ENCODE results near the gene IL19.

DNA sequence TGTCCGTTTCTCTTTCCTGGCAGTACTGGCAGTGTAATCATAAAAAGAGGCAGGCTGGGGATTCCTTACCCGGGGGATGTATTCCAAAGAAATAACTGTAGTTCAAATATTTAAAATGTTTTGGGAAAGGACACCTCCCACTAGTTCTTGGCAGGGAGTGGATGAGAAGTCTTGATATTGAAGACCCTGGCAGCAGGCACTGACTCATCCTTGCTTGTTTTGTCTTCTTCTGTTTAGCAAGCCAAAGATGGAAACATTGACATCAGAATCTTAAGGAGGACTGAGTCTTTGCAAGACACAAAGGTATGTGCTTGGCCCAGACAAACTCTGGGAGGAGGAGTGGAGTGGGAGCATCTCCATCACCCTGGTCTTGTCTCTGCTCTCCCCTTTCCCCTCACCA is 95.5 kb downstream of the IL19 start:
- no peak for TF ChIP-seq GABPA (IDR thresholded peaks at IDR 0.05; ENCODE audit: low read depth)
- TF ChIP-seq, protein P1, sequence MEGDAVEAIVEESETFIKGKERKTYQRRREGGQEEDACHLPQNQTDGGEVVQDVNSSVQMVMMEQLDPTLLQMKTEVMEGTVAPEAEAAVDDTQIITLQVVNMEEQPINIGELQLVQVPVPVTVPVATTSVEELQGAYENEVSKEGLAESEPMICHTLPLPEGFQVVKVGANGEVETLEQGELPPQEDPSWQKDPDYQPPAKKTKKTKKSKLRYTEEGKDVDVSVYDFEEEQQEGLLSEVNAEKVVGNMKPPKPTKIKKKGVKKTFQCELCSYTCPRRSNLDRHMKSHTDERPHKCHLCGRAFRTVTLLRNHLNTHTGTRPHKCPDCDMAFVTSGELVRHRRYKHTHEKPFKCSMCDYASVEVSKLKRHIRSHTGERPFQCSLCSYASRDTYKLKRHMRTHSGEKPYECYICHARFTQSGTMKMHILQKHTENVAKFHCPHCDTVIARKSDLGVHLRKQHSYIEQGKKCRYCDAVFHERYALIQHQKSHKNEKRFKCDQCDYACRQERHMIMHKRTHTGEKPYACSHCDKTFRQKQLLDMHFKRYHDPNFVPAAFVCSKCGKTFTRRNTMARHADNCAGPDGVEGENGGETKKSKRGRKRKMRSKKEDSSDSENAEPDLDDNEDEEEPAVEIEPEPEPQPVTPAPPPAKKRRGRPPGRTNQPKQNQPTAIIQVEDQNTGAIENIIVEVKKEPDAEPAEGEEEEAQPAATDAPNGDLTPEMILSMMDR (IDR thresholded peaks at IDR 0.05; ENCODE audit: insufficient read depth, low read length): no peak
- TF ChIP-seq REST (IDR thresholded peaks at IDR 0.05; ENCODE audit: insufficient replicate concordance, low read depth): no peak
- TF ChIP-seq POLR2AphosphoS5 (IDR thresholded peaks at IDR 0.05; ENCODE audit: low read depth): no peak
